MM.1S (cell line): ENCODE measurements around the gene CANT1.
A peak's percentile ranks its signal among the peaks of the same experiment; 100 is the strongest.

Experiments used
- DNase-seq: peaks from one replicate; pipeline ENCODE4 v3.0.0-alpha.2; 2015
- H2AFZ ChIP-seq: fragments of 300-600 bp; sonication (generic); 2 replicates; pipeline ENCODE4 v1.6.0; 2016; ENCODE audit warnings: antibody characterized with exemption, low read length
- H3F3A ChIP-seq: fragments of 300-600 bp; sonication (generic); 2 replicates; pipeline ENCODE4 v1.6.1; 2016; ENCODE audit warnings: mild to moderate bottlenecking, antibody characterized with exemption, low read length, moderate library complexity, mixed read lengths; ENCODE audit not compliant: insufficient read depth
- H3K27ac ChIP-seq: fragments of 300-600 bp; sonication (generic); 2 replicates; pipeline ENCODE4 v1.5.1; 2016; ENCODE audit warnings: mild to moderate bottlenecking, low read length
- H3K27me3 ChIP-seq: fragments of 300-600 bp; sonication (generic); replicated peaks from 2 replicates; pipeline ENCODE4 v1.6.0; 2016; ENCODE audit warnings: low read length; ENCODE audit not compliant: insufficient read depth
- H3K36me3 ChIP-seq: fragments of 300-600 bp; sonication (generic); replicated peaks from 2 replicates; pipeline ENCODE4 v1.6.1; 2016; ENCODE audit warnings: mild to moderate bottlenecking, low read length, mixed read lengths; ENCODE audit not compliant: insufficient read depth
- H3K4me1 ChIP-seq: fragments of 300-600 bp; sonication (generic); 2 replicates; pipeline ENCODE4 v1.6.1; 2016; ENCODE audit warnings: low read length, mixed read lengths
- H3K4me2 ChIP-seq: fragments of 300-600 bp; sonication (generic); 2 replicates; pipeline ENCODE4 v1.6.0; 2016; ENCODE audit warnings: low read depth, low read length
- H3K4me3 ChIP-seq: fragments of 300-600 bp; sonication (generic); 2 replicates; pipeline ENCODE4 v1.5.1; 2016; ENCODE audit warnings: low read length, mixed read lengths
- H3K79me2 ChIP-seq: fragments of 300-600 bp; sonication (generic); 2 replicates; pipeline ENCODE4 v1.6.1; 2016; ENCODE audit warnings: mixed run types, low read length, mixed read lengths
- H3K9ac ChIP-seq: fragments of 300-600 bp; sonication (generic); 2 replicates; pipeline ENCODE4 v1.6.1; 2016; ENCODE audit warnings: low read length, mixed read lengths
- H3K9me2 ChIP-seq: fragments of 300-600 bp; sonication (generic); replicated peaks from 2 replicates; pipeline ENCODE4 v1.6.1; 2016; ENCODE audit warnings: mild to moderate bottlenecking, low read length, mixed read lengths; ENCODE audit not compliant: insufficient read depth
- H3K9me3 ChIP-seq: fragments of 300-600 bp; sonication (generic); replicated peaks from 2 replicates; pipeline ENCODE4 v1.6.1; 2016; ENCODE audit warnings: mild to moderate bottlenecking, low read length, mixed read lengths; ENCODE audit not compliant: insufficient read depth
- H4K20me1 ChIP-seq: fragments of 300-600 bp; sonication (generic); 2 replicates; pipeline ENCODE4 v1.6.1; 2016; ENCODE audit warnings: mild to moderate bottlenecking, low read length, moderate library complexity, mixed read lengths; ENCODE audit not compliant: insufficient read depth
- CTCF ChIP-seq: fragments of 300-600 bp; sonication (generic); IDR thresholded peaks from 2 replicates; pipeline ENCODE4 v1.5.1; 2016; ENCODE audit warnings: antibody characterized with exemption, low read length, mixed read lengths
- EZH2 ChIP-seq: fragments of 300-600 bp; sonication (generic); optimal IDR thresholded peaks from 2 replicates; pipeline ENCODE3; 2017; ENCODE audit warnings: low read depth, mild to moderate bottlenecking, antibody characterized with exemption, low read length, mixed read lengths
- EZH2phosphoT487 ChIP-seq: fragments of 300-600 bp; sonication (generic); IDR thresholded peaks from 2 replicates; pipeline ENCODE4 v1.6.1; 2018; ENCODE audit warnings: antibody characterized with exemption, low read length

Gene CANT1

GRCh38 chr17:79012563-79013134 is 3.1 kb upstream of the CANT1 start:
- Histone ChIP-seq H3K9me2 (no peaks in the 10 kb centered on the region), H2AFZ (no peak overlapping the region), H3K9me3 (no peaks in the 10 kb centered on the region), H3K36me3 (no peaks in the 10 kb centered on the region), H3F3A (no peaks in the 10 kb centered on the region), H3K4me1 (peaks cover 8% of the 10 kb centered on the region; the same call in 1 of the 2 replicates), H3K27me3 (peaks cover 32% of the 10 kb centered on the region), H3K4me2 (no peak overlapping the region), H3K4me3 (no peak overlapping the region), H3K9ac (no peak overlapping the region), H3K79me2 (peaks cover 18% of the 10 kb centered on the region), H4K20me1 (no peaks in the 10 kb centered on the region), H3K27ac (no peak overlapping the region)
- TF ChIP-seq EZH2phosphoT487: no peak
- TF ChIP-seq EZH2: no peak
- no peak for TF ChIP-seq CTCF
- DNase-seq: no peak

DNA sequence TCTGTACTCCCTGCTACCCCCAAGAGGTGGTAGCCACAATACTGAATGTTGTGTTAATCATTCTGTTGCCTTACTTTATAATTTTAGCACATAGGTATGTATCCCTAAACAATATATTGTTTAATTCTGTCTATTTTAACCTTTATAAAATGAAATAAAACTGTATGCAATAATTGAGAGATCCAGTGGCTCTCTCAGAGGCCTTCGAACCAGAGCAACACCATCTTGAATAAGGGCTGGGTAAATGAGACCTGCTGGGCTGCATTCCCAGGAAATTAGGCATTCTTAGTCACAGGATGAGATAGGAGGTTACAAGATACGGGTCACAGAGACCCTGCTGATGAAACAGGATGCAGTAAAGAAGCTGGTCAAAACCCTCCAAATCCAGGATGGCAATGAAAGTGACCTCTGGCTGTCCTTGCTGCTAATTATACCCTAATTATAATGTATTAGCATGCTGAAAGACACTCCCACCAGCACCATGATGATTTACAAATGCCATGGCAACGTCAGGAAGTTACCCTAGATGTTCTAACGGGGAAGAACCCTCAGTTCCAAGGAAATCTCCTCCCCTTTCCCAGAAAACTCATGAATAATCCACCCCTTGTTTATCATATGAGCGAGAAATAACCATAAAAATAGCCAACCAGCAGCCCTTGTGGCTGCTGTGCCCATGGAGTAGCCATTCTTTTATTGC is 2.0 kb upstream of the CANT1 start:
- no peaks in the 10 kb centered on the region for H3F3A ChIP-seq
- no peak overlapping the region for H3K4me2 ChIP-seq
- no peak for DNase-seq
- H3K36me3 ChIP-seq: no peaks in the 10 kb centered on the region
- H3K4me3 ChIP-seq: no peak overlapping the region
- H3K9ac ChIP-seq: no peak overlapping the region
- H3K9me2 ChIP-seq: no peaks in the 10 kb centered on the region
- no peak overlapping the region for H3K27ac ChIP-seq
- peaks cover 8% of the 10 kb centered on the region; the same call in 1 of the 2 replicates for H3K4me1 ChIP-seq
- H3K27me3 ChIP-seq: peaks cover 32% of the 10 kb centered on the region
- H4K20me1 ChIP-seq: no peaks in the 10 kb centered on the region
- TF ChIP-seq EZH2 (no peak), CTCF (no peak), EZH2phosphoT487 (no peak)
- H2AFZ ChIP-seq: no peak overlapping the region
- H3K79me2 ChIP-seq: peaks cover 28% of the 10 kb centered on the region
- no peaks in the 10 kb centered on the region for H3K9me3 ChIP-seq

GRCh38 chr17:79010304-79010646 is 711 bp upstream of the CANT1 start:
- no peaks in the 10 kb centered on the region for H3K9me2 ChIP-seq

More at GRCh38 chr17:79010304-79010646, 711 bp upstream of the CANT1 start:
- TF ChIP-seq EZH2 (no peak), EZH2phosphoT487 (no peak), CTCF (no peak)
- Histone ChIP-seq H3K4me1 (peaks cover 8% of the 10 kb centered on the region; the same call in 1 of the 2 replicates), H2AFZ (peak overlapping the region; percentile 94), H4K20me1 (no peaks in the 10 kb centered on the region), H3K9me3 (no peaks in the 10 kb centered on the region), H3K27me3 (peaks cover 24% of the 10 kb centered on the region), H3K36me3 (no peaks in the 10 kb centered on the region), H3K9ac (peak overlapping the region; percentile 85; the same call in 1 of the 2 replicates), H3F3A (no peaks in the 10 kb centered on the region), H3K79me2 (peaks cover 41% of the 10 kb centered on the region), H3K4me2 (peak overlapping the region; percentile 96), H3K4me3 (peak overlapping the region; percentile 99), H3K27ac (no peak overlapping the region)
- DNase-seq: no peak
